H1 (cell line): ENCODE measurements around the gene SARNP. TPM values are rescaled to one million over a fixed set of nuclear protein-coding genes. Genes with fewer than 3 reads are reported as not detected.

Experiments used
- CTCF ChIA-PET: fragments of 300-600 bp; sonication (Branson Sonifier 250); formaldehyde crosslinking; loops from one replicate; lab custom pipeline; 2021; ENCODE audit not compliant: partially characterized antibody; lab: Charles Lee
- POLR2A ChIA-PET: fragments of 300-600 bp; sonication (Branson Sonifier 250); formaldehyde crosslinking; loops from one replicate; lab custom pipeline; 2021; ENCODE audit warnings: inconsistent platforms; ENCODE audit not compliant: partially characterized antibody; lab: Charles Lee
- DNase-seq, 2 experiments: peaks; one replicate each; pipeline versions ENCODE4 v3.0.0 to v3.0.0-alpha.2; 2010 to 2022; ENCODE audit warnings: low spot score in 2 of 2, low read depth in 1 of 2, mixed read lengths in 1 of 2
- FAIRE-seq: peaks from 2 replicates; lab custom pipeline; 2011; peaks lifted over from hg19 to GRCh38; lab: Jason Lieb, UNC
- H2AFZ ChIP-seq: 2 replicates; pipeline ENCODE4 v1.8.1; 2012; ENCODE audit warnings: low read length, inconsistent platforms
- H2AK5ac ChIP-seq: 2 replicates; pipeline ENCODE4 v1.6.1; 2013; ENCODE audit warnings: low read depth, low read length
- H2BK120ac ChIP-seq: replicated peaks from 2 replicates; pipeline ENCODE3; 2013; ENCODE audit warnings: low read depth, low read length, inconsistent platforms
- H2BK12ac ChIP-seq: 2 replicates; pipeline ENCODE4 v1.6.1; 2013; ENCODE audit warnings: low read depth, low read length
- H2BK15ac ChIP-seq: 2 replicates; pipeline ENCODE4 v1.6.1; 2013; ENCODE audit warnings: low read length
- H2BK20ac ChIP-seq: 2 replicates; pipeline ENCODE4 v1.6.1; 2013; ENCODE audit warnings: low read length
- H2BK5ac ChIP-seq: 2 replicates; pipeline ENCODE4 v1.6.1; 2013; ENCODE audit warnings: low read depth, low read length
- H3K14ac ChIP-seq: 2 replicates; pipeline ENCODE4 v1.6.1; 2013; ENCODE audit warnings: inconsistent platforms; ENCODE audit not compliant: insufficient read length
- H3K18ac ChIP-seq: 2 replicates; pipeline ENCODE4 v1.6.1; 2013; ENCODE audit warnings: low read length; ENCODE audit errors: extremely low read depth
- H3K23ac ChIP-seq: 2 replicates; pipeline ENCODE4 v1.6.1; 2013; ENCODE audit warnings: inconsistent platforms; ENCODE audit not compliant: insufficient read length
- H3K23me2 ChIP-seq: 2 replicates; pipeline ENCODE4 v1.6.1; 2013; ENCODE audit warnings: low read depth, low read length
- H3K27ac ChIP-seq: 2 replicates; pipeline ENCODE4 v1.6.1; 2011; ENCODE audit warnings: low read depth, low read length, inconsistent platforms
- H3K27me3 ChIP-seq, 4 experiments: replicated peaks in 1 of 4; 1 replicate in 1 of 4; 2 replicates in 3 of 4; pipeline versions ENCODE4 v1.6.1 to v1.8.1; 2011 to 2013; ENCODE audit warnings: low read length in 3 of 4, mild to moderate bottlenecking in 3 of 4, inconsistent platforms in 2 of 4, mixed read lengths in 2 of 4, moderate library complexity in 1 of 4; ENCODE audit not compliant: control insufficient read depth in 3 of 4, insufficient read depth in 3 of 4; ENCODE audit errors: extremely low read depth in 1 of 4
- H3K36me3 ChIP-seq, 4 experiments: 2 replicates each; pipeline versions ENCODE4 v1.6.1 to v1.8.1; 2011 to 2013; ENCODE audit warnings: mild to moderate bottlenecking in 4 of 4, low read length in 3 of 4, moderate library complexity in 2 of 4, control low read depth in 1 of 4, inconsistent platforms in 1 of 4; ENCODE audit not compliant: insufficient read depth in 4 of 4, control insufficient read depth in 2 of 4
- H3K4ac ChIP-seq: replicated peaks from 2 replicates; pipeline ENCODE3; 2013; ENCODE audit warnings: low read length, low read depth, mixed read lengths, inconsistent platforms; ENCODE audit not compliant: insufficient read length
- H3K4me1 ChIP-seq, 4 experiments: replicated peaks in 1 of 4; 1 replicate in 1 of 4; 2 replicates in 3 of 4; pipeline versions ENCODE4 v1.6.1 to v1.8.1; 2011 to 2013; ENCODE audit warnings: low read length in 3 of 4, inconsistent platforms in 2 of 4, mixed read lengths in 1 of 4; ENCODE audit not compliant: insufficient read depth in 4 of 4, control insufficient read depth in 3 of 4
- H3K4me2 ChIP-seq, 2 experiments: 2 replicates each; pipeline versions ENCODE4 v1.6.1 to v1.8.1; 2011 to 2013; ENCODE audit warnings: low read depth in 2 of 2, low read length in 2 of 2, control low read depth in 1 of 2, inconsistent platforms in 1 of 2, mild to moderate bottlenecking in 1 of 2; ENCODE audit not compliant: insufficient read depth in 1 of 2
- H3K4me3 ChIP-seq, 4 experiments: fragments of 200-600, 300-600 bp in 1 of 4; sonication (generic), shearing (Covaris generic), sonication (Bioruptor Twin) in 1 of 4; 2 replicates each; pipeline versions ENCODE4 v1.5.1 to v1.8.1; 2011 to 2016; ENCODE audit warnings: low read length in 4 of 4, low read depth in 3 of 4, control low read depth in 2 of 4, inconsistent platforms in 2 of 4, mild to moderate bottlenecking in 2 of 4, mixed read lengths in 1 of 4, moderate library complexity in 1 of 4; ENCODE audit not compliant: insufficient read depth in 2 of 4; ENCODE audit errors: extremely low read depth in 1 of 4
- H3K56ac ChIP-seq: replicated peaks from 2 replicates; pipeline ENCODE3; 2013; ENCODE audit warnings: low read depth, mild to moderate bottlenecking, mixed read lengths, low read length, inconsistent platforms; ENCODE audit not compliant: insufficient read length
- H3K79me1 ChIP-seq: 2 replicates; pipeline ENCODE4 v1.6.1; 2013; ENCODE audit warnings: low read depth, low read length, control low read depth
- H3K79me2 ChIP-seq, 2 experiments: 2 replicates each; pipeline versions ENCODE4 v1.6.1 to v1.8.1; 2012 to 2013; ENCODE audit warnings: low read length in 2 of 2, mild to moderate bottlenecking in 2 of 2, inconsistent platforms in 1 of 2; ENCODE audit not compliant: insufficient read depth in 2 of 2, control insufficient read depth in 1 of 2
- H3K9ac ChIP-seq, 4 experiments: replicated peaks in 1 of 4; 1 replicate in 1 of 4; 2 replicates in 3 of 4; pipeline versions ENCODE4 v1.6.1 to v1.8.1; 2011 to 2013; ENCODE audit warnings: low read depth in 3 of 4, low read length in 3 of 4, control low read depth in 2 of 4, mild to moderate bottlenecking in 2 of 4, moderate library complexity in 2 of 4, inconsistent platforms in 1 of 4; ENCODE audit errors: extremely low read depth in 1 of 4
- H3K9me3 ChIP-seq, 2 experiments: 2 replicates each; pipeline versions ENCODE4 v1.6.1 to v1.8.1; 2012 to 2013; ENCODE audit warnings: mild to moderate bottlenecking in 2 of 2, moderate library complexity in 2 of 2, control low read depth in 1 of 2, inconsistent platforms in 1 of 2, low read depth in 1 of 2, low read length in 1 of 2, mixed read lengths in 1 of 2; ENCODE audit not compliant: insufficient read depth in 2 of 2
- H4K20me1 ChIP-seq, 2 experiments: replicated peaks in 1 of 2; 2 replicates each; pipeline versions ENCODE3 to v1.8.1; 2011 to 2013; ENCODE audit warnings: inconsistent platforms in 2 of 2, low read length in 2 of 2, mild to moderate bottlenecking in 1 of 2; ENCODE audit not compliant: insufficient read depth in 2 of 2, control insufficient read depth in 1 of 2
- H4K5ac ChIP-seq: 2 replicates; pipeline ENCODE4 v1.6.1; 2013; ENCODE audit warnings: low read length, low read depth, mixed read lengths, inconsistent platforms; ENCODE audit not compliant: insufficient read length
- H4K8ac ChIP-seq: 2 replicates; pipeline ENCODE4 v1.8.0; 2013; ENCODE audit warnings: mild to moderate bottlenecking, moderate library complexity, low read length, inconsistent platforms; ENCODE audit not compliant: insufficient read depth; ENCODE audit errors: extremely low read depth
- H4K91ac ChIP-seq: replicated peaks from 2 replicates; pipeline ENCODE3; 2013; ENCODE audit warnings: low read length, mixed read lengths, inconsistent platforms; ENCODE audit not compliant: insufficient read length
- EP300 ChIP-seq, 2 experiments: IDR thresholded peaks; 1 replicate in 1 of 2; 2 replicates in 1 of 2; pipeline ENCODE4 v1.6.1; 2011 to 2012; ENCODE audit warnings: low read depth in 2 of 2, low read length in 2 of 2, mild to moderate bottlenecking in 2 of 2, borderline replicate concordance in 1 of 2, inconsistent platforms in 1 of 2, moderate library complexity in 1 of 2
- GTF2F1 ChIP-seq: IDR thresholded peaks from 2 replicates; pipeline ENCODE4 v1.6.1; 2012; ENCODE audit warnings: low read depth, low read length, improper control_type of control experiment, borderline replicate concordance
- KDM4A ChIP-seq: IDR thresholded peaks from one replicate; pipeline ENCODE4 v1.7.1; 2012; ENCODE audit warnings: low read depth, mild to moderate bottlenecking, moderate library complexity, low read length, inconsistent platforms; ENCODE audit not compliant: severe bottlenecking
- KDM5A ChIP-seq: fragments of 200-600 bp; IDR thresholded peaks from 2 replicates; pipeline ENCODE4 v1.7.1; 2012; ENCODE audit warnings: mild to moderate bottlenecking, low read length, inconsistent platforms, mixed read lengths
- PHF8 ChIP-seq: fragments of 200-600 bp; sonication (generic); conservative IDR thresholded peaks from 2 replicates; pipeline ENCODE4 v1.7.1; 2012; ENCODE audit warnings: low read depth, mild to moderate bottlenecking, inconsistent platforms, low read length, moderate library complexity
- RAD21 ChIP-seq, 2 experiments: IDR thresholded peaks in 1 of 2; conservative IDR thresholded peaks in 1 of 2; 2 replicates each; pipeline ENCODE4 v1.6.1; 2011; ENCODE audit warnings: low read depth in 2 of 2, low read length in 2 of 2, improper control_type of control experiment in 1 of 2, inconsistent platforms in 1 of 2, mild to moderate bottlenecking in 1 of 2, moderate library complexity in 1 of 2
- TEAD4 ChIP-seq: IDR thresholded peaks from 2 replicates; pipeline ENCODE4 v1.6.1; 2012; ENCODE audit warnings: low read depth, low read length, inconsistent platforms, mixed read lengths
- WGBS, 2 experiments: shearing (Covaris generic) in 1 of 2; methylation state at CpG; one replicate each; pipeline versions ENCODE4 v1.1.6 to v1.1.7; 2013 to 2015; ENCODE audit warnings: low lambda C conversion rate in 2 of 2, mixed read lengths in 2 of 2, inconsistent platforms in 1 of 2, low coverage in 1 of 2, missing lambda C conversion rate in 1 of 2; ENCODE audit not compliant: insufficient replicate concordance in 2 of 2, insufficient coverage in 1 of 2, insufficient read length in 1 of 2; ENCODE audit errors: extremely low coverage in 1 of 2, missing lambda C conversion rate in 1 of 2; 5-methylcytosine and 5-hydroxymethylcytosine counted together
- polyA plus RNA-seq, 7 experiments: library from polyadenylated mRNA; depleted of rRNA in 3 of 7; stranded (reverse) in 5 of 7; unstranded in 2 of 7; fragments of >200 nt in 5 of 7; fragments of 200-250 nt in 2 of 7; gene quantifications; 1 replicate in 5 of 7; 2 replicates in 1 of 7; 4 replicates in 1 of 7; pipeline versions ENCODE4 v1.2.1 to v1.2.3, GENCODE V29; 2011 to 2013; ENCODE audit warnings: missing spikeins in 2 of 7, mixed read lengths in 2 of 7
- total RNA-seq: library from RNA; stranded (reverse); fragmentation: NEBNext Ultra II Directional; extraction: Animal tissue kit (Norgen Biotek cat#: 25700); gene quantifications from 2 replicates; pipeline ENCODE4 v1.2.1, GENCODE V29; 2021

The SARNP gene
- total and polyA plus RNA-seq, 2 of the 8 experiments (the other 6 are each of a cell fraction or from before 2014, with no cell fraction given): 114 to 226 TPM

DNA sequence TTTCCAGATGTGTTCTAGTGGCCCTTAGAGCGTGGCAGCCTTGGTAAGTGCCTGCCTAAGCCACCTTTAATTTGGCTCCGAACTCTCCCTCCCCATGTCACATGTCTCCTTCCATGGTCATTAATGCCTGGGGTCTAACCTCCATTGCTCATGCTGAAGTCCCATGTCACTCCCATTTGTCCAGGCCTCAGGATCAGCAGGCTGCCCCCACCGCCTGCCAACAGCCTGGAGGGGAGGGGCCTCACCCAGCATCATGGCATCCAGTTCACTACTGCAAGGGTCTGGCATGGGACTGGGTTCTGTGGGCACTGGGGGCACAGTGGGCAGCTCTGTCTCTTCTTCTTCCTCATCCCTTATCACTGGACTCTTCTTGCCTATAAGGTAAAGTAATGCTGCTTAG, 20.8 kb upstream of the SARNP start:
- no peak for FAIRE-seq
- Histone ChIP-seq H2BK5ac (no peak overlapping the region), H3K4me2 (no peak overlapping the region), H3K79me2 (no peaks in the 10 kb centered on the region), H4K8ac (no peak overlapping the region), H3K4me1 (peaks cover 0 to 8% (median 2%) of the 10 kb centered on the region in 4 experiments; a peak in 4 of 7 replicates), H2AK5ac (no peak overlapping the region), H3K18ac (no peak overlapping the region), H3K14ac (no peak overlapping the region), H3K27ac (no peak overlapping the region), H3K4me3 (no peak overlapping the region), H3K9me3 (no peaks in the 10 kb centered on the region), H4K20me1 (no peaks in the 10 kb centered on the region), H4K5ac (no peak overlapping the region), H3K9ac (no peak overlapping the region), H3K23me2 (no peaks in the 10 kb centered on the region), H2BK120ac (no peak overlapping the region), H3K23ac (no peak overlapping the region), H3K79me1 (no peaks in the 10 kb centered on the region), H4K91ac (no peak overlapping the region), H3K36me3 (no peaks in the 10 kb centered on the region), H3K27me3 (no peaks in the 10 kb centered on the region), H2BK12ac (no peak overlapping the region), H3K56ac (no peak overlapping the region), H2AFZ (no peak overlapping the region), H2BK20ac (no peak overlapping the region), H2BK15ac (0 out of 2 replicates have a peak overlapping the region, but pooled peaks have one; percentile 46), H3K4ac (no peak overlapping the region)
- POLR2A ChIA-PET: interaction anchor here (0.9 to 7.3 kb wide), 3 partner anchors 7 to 29 kb away, joined by 3 to 82 read pairs (median 5); partner anchors contain the start of gene DNAJC14
- 94% methylated on average over 3 of the region's 3 CpGs; no CpG with 5 or more reads in 1 of the 2 experiments for WGBS, 2 experiments
- DNase-seq: no peak
- CTCF ChIA-PET: interaction anchor here (0.5 to 1.0 kb wide), 2 partner anchors 37 to 63 kb away, joined by 3 read pairs; no protein-coding TSS in a partner anchor
- TF ChIP-seq KDM5A: no peak
- no peak for TF ChIP-seq TEAD4
- TF ChIP-seq EP300 (IDR thresholded peaks at IDR 0.05; ENCODE audit: borderline replicate concordance in 1 of 2, low read depth in 2 of 2, low read length in 2 of 2): no peak
- TF ChIP-seq PHF8: no peak
- no peak for TF ChIP-seq RAD21 (IDR thresholded peaks at IDR 0.05 in 1 of 2, conservative IDR thresholded peaks at IDR 0.05 in 1 of 2; ENCODE audit: low read depth in 2 of 2, low read length in 2 of 2)
- no peak for TF ChIP-seq KDM4A
- TF ChIP-seq GTF2F1: no peak
